ENCODE measurements around the gene ID4. TPM values are rescaled to one million over a fixed set of nuclear protein-coding genes. Genes with fewer than 3 reads are reported as not detected.

The ID4 gene
- total and polyA plus RNA-seq, 2 donors (not counting 1 experiment from before 2014, with no cell fraction given) = not detected

GRCh38 chr6:19864285-19864684 is 27.1 kb downstream of the ID4 start:
- Histone ChIP-seq H3K79me2 (ENCODE audit: control insufficient read depth, insufficient read depth, low read length) (no peaks in the 10 kb centered on the region), H3K27ac (ENCODE audit: low read length in 2 of 2) (no peak overlapping the region), H3K4me3 (ENCODE audit: control extremely low read depth in 1 of 5, extremely low read depth in 1 of 5, insufficient read depth in 1 of 5, low read depth in 2 of 5, low read length in 4 of 5) (no peak overlapping the region), H3K9me3 (ENCODE audit: control extremely low read depth in 1 of 3, control insufficient read depth in 2 of 3, insufficient read depth in 1 of 3, low read length in 2 of 3) (no peaks in the 10 kb centered on the region), H3K27me3 (replicated peaks in 1 of 4; ENCODE audit: control extremely low read depth in 1 of 4, control insufficient read depth in 3 of 4, insufficient read depth in 4 of 4, low read length in 3 of 4) (no peaks in the 10 kb centered on the region), H3K9ac (ENCODE audit: low read length) (no peak overlapping the region), H3K4me2 (replicated peaks; ENCODE audit: low read depth, low read length, poor library complexity, severe bottlenecking) (no peak overlapping the region), H4K20me1 (ENCODE audit: control insufficient read depth, insufficient read depth, low read length, poor library complexity, severe bottlenecking) (no peaks in the 10 kb centered on the region), H2AFZ (ENCODE audit: insufficient read depth, low read depth, low read length, poor library complexity, severe bottlenecking) (no peak overlapping the region), H3K4me1 (ENCODE audit: control insufficient read depth in 2 of 2, insufficient read depth in 2 of 2, low read length in 2 of 2) (no peaks in the 10 kb centered on the region), H3K36me3 (replicated peaks in 1 of 2; ENCODE audit: control extremely low read depth in 1 of 2, control insufficient read depth in 1 of 2, extremely low read depth in 1 of 2, insufficient read depth in 2 of 2, low read length in 1 of 2) (no peaks in the 10 kb centered on the region)
- TF ChIP-seq EZH2 (IDR thresholded peaks at IDR 0.05; ENCODE audit: borderline replicate concordance, insufficient read depth, low read depth, low read length, poor library complexity, severe bottlenecking) (no peak), CTCF (IDR thresholded peaks at IDR 0.05) (no peak)
- intact Hi-C loops (cut with micrococcal nuclease) = no loop called here
- DNase-seq (no peak), ATAC-seq (ENCODE audit: low read depth) (no peak)
- WGBS (ENCODE audit: insufficient coverage) = no CpG with 5 or more reads among the region's 3 CpGs
- Mint-ChIP-seq H3K9me3 (ENCODE audit: insufficient read depth) (no peaks in the 10 kb centered on the region), H3K4me3 (no peak overlapping the region), H3K4me1 (no peaks in the 10 kb centered on the region), H3K27ac (no peak overlapping the region), H3K27me3 (no peaks in the 10 kb centered on the region)
- CTCF ChIA-PET = no interaction called here
- POLR2A ChIA-PET = no interaction called here

GRCh38 chr6:19865178-19865577 is 28.0 kb downstream of the ID4 start:
- intact Hi-C loops (cut with micrococcal nuclease) = no loop called here
- no peaks in the 10 kb centered on the region for H4K20me1 ChIP-seq (ENCODE audit: control insufficient read depth, insufficient read depth, low read length, poor library complexity, severe bottlenecking)

More at GRCh38 chr6:19865178-19865577, 28.0 kb downstream of the ID4 start:
- Histone ChIP-seq H3K27me3 (replicated peaks in 1 of 4; ENCODE audit: control extremely low read depth in 1 of 4, control insufficient read depth in 3 of 4, insufficient read depth in 4 of 4, low read length in 3 of 4) (no peaks in the 10 kb centered on the region), H3K79me2 (ENCODE audit: control insufficient read depth, insufficient read depth, low read length) (no peaks in the 10 kb centered on the region), H3K4me3 (ENCODE audit: control extremely low read depth in 1 of 5, extremely low read depth in 1 of 5, insufficient read depth in 1 of 5, low read depth in 2 of 5, low read length in 4 of 5) (no peak overlapping the region), H3K9me3 (ENCODE audit: control extremely low read depth in 1 of 3, control insufficient read depth in 2 of 3, insufficient read depth in 1 of 3, low read length in 2 of 3) (no peaks in the 10 kb centered on the region), H3K4me2 (replicated peaks; ENCODE audit: low read depth, low read length, poor library complexity, severe bottlenecking) (no peak overlapping the region), H3K4me1 (ENCODE audit: control insufficient read depth in 2 of 2, insufficient read depth in 2 of 2, low read length in 2 of 2) (no peaks in the 10 kb centered on the region), H3K27ac (ENCODE audit: low read length in 2 of 2) (no peak overlapping the region), H2AFZ (ENCODE audit: insufficient read depth, low read depth, low read length, poor library complexity, severe bottlenecking) (no peak overlapping the region), H3K36me3 (replicated peaks in 1 of 2; ENCODE audit: control extremely low read depth in 1 of 2, control insufficient read depth in 1 of 2, extremely low read depth in 1 of 2, insufficient read depth in 2 of 2, low read length in 1 of 2) (no peaks in the 10 kb centered on the region), H3K9ac (ENCODE audit: low read length) (no peak overlapping the region)
- Mint-ChIP-seq H3K4me1 (no peaks in the 10 kb centered on the region), H3K4me3 (no peak overlapping the region), H3K27ac (no peak overlapping the region), H3K9me3 (ENCODE audit: insufficient read depth) (no peaks in the 10 kb centered on the region), H3K27me3 (no peaks in the 10 kb centered on the region)
- TF ChIP-seq EZH2 (IDR thresholded peaks at IDR 0.05; ENCODE audit: borderline replicate concordance, insufficient read depth, low read depth, low read length, poor library complexity, severe bottlenecking) = no peak
- TF ChIP-seq CTCF (IDR thresholded peaks at IDR 0.05) = no peak
- DNase-seq = no peak
- ATAC-seq (ENCODE audit: low read depth) = no peak
- WGBS (ENCODE audit: insufficient coverage) = no CpG with 5 or more reads among the region's 1 CpG
- CTCF ChIA-PET = no interaction called here
- POLR2A ChIA-PET = no interaction called here

Data from B cell (primary cell).